ENCODE measurements around the gene CEND1.

- TF ChIP-seq CTCF (IDR thresholded peaks at IDR 0.05), result no peak
- no peak for TF ChIP-seq POLR2A (IDR thresholded peaks at IDR 0.05)
These were observed 9.8 kb downstream of the CEND1 start for GRCh38 chr11:779955-780532.
